Stimulated activated memory B cell treated with anti-CD40 and anti-IgM and Interleukin-4, amounts not matched to agents 10 μg/mL and 1 μg/mL and 100 μg/mL, for 72 hours (primary cell): ENCODE measurements around the gene ITGB3.
"Not testable (repeated sequence)": the region's sequence is repeated elsewhere in the genome, so short reads cannot be mapped to it uniquely, and the experiment has no call there.

Experiments used
- ATAC-seq: fragments of 150-1000 bp; cut with Tn5 transposase; 2 replicates; pipeline ENCODE4 v1.10.0; 2021
- H3K27ac Mint-ChIP-seq: one replicate; pipeline ENCODE4 v1.8.0; 2022; ENCODE audit warnings: mild to moderate bottlenecking, mixed read lengths
- H3K27me3 Mint-ChIP-seq: one replicate; pipeline ENCODE4 v1.8.0; 2022; ENCODE audit warnings: mixed read lengths
- H3K36me3 Mint-ChIP-seq: one replicate; pipeline ENCODE4 v1.8.0; 2022; ENCODE audit warnings: mixed read lengths
- H3K4me1 Mint-ChIP-seq: one replicate; pipeline ENCODE4 v1.8.0; 2022; ENCODE audit warnings: mixed read lengths
- H3K4me3 Mint-ChIP-seq: one replicate; pipeline ENCODE4 v1.8.0; 2022; ENCODE audit warnings: mild to moderate bottlenecking, moderate library complexity, mixed read lengths
- H3K9me3 Mint-ChIP-seq: one replicate; pipeline ENCODE4 v1.8.0; 2022; ENCODE audit warnings: mixed read lengths

Gene ITGB3

DNA sequence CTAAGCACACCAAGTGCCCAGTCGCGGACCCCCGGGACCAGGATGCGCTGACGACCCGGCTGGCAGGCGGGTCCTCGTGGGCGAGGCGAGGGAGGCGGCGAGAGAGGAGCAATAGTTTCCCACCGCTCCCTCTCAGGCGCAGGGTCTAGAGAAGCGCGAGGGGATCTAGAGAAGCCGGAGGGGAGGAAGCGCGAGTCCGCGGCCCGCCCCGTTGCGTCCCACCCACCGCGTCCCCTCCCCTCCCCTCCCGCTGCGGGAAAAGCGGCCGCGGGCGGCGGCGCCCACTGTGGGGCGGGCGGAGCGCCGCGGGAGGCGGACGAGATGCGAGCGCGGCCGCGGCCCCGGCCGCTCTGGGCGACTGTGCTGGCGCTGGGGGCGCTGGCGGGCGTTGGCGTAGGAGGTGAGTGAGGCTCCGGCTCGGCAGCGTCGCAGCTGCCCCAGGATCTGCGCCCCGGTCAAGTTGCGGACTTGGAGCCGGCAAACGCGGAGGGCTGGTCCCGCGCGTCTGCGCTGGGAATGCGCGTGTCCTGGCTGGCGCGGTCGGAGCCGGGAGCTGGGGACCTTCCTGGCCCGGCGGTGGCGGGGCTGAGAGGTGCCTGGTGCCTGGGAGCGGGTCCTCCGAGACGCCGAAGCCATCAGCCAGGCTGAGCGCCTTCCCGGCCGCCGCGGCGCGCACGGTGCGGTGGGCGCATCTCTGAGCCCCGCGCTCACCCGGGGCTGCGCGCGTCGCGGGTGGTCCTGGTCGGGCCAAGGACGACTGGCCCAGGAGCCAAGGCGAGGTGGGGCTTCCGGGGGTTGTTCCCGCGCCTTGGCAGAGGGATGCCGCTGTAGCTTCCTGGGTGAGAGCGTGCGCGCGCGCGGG is at the start of gene ITGB3:
Gene ITGB3, plus strand, starts transcription at position 287 of the 862 bp plus-strand sequence. Its CDS starts 35 bp downstream, at position 322.
- Mint-ChIP-seq H3K4me1 (peaks cover 34% of the 10 kb centered on the region), H3K4me3 (peak within 1 kb of the TSS; percentile 96), H3K36me3 (peaks cover 7% of the 10 kb centered on the region), H3K9me3 (no peaks in the 10 kb centered on the region), H3K27ac (peak within 1 kb of the TSS; percentile 93), H3K27me3 (peaks cover 9% of the 10 kb centered on the region)
- ATAC-seq = peak; percentile 97

DNA sequence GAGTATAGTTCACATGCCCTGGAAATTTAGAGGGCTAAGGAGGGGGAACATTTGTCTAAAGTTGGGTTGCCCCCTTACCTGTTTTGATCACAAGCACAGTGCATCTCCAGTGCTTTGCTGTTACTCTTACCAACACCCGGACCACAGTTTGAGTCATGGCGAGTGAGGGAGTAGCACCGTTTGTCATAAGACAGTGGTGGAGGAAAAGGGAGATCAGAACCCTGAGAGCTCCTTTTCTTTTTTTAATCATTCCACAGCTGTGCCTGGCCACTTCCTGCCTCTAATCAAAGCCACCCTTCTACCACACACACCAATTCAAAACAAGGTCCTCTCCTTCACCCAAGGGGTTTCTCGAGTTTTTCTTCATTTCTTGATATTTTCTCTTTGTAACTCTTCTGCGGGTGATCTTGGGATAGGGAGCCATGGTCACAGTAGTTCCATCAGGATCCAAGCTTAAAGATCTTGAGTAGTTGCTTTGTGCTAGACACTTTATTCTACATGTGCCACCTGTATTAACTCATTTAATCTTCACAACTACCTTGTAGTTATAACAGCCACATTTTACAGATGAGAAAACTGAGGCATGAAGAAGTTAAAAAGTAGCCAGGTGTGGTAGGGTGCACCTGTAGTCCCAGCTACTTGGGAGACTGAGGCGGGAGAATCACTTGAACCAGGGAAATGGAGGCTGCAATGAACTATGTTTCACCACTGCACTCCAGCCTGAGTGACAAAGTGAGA is 49.5 kb upstream of the ITGB3 start:
- Mint-ChIP-seq H3K9me3 (no peaks in the 10 kb centered on the region), H3K36me3 (no peaks in the 10 kb centered on the region), H3K4me3 (peak overlapping the region; percentile 75), H3K27ac (peak overlapping the region; percentile 94), H3K4me1 (peaks cover 77% of the 10 kb centered on the region), H3K27me3 (no peaks in the 10 kb centered on the region)
- peak; percentile 28 for ATAC-seq

DNA sequence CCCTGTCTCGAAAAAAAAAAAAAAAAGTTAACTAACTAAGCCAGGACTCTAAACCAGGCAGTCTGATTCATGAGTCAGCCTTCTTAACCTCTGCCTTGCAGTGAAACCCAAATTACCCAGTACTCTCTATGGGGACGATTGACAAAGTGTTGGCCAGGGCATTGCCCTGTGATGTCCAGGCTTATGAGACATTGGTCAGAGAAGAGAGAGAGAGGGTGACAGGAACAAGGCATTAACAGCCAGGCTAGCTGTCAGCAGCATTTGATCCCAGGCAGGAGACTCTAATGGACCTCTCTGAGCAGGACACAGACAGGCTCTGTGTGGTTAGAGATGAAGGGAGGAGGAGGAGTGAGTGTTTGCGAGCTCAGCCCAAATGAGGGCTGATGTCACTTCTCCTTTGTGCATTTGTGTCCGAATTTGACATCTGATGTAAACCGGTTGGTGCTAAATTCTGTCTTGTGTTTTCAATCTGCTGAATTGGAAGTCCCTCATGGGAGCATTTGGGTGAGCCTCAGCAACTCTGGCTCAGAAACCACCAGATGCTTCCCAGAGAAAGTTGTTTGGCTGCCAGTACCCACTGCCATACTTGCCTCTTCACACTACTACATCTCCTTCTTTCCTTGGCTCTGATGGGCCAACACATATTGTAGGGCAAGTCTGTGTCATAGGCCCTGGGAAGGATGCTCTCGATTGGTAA is 48.8 kb upstream of the ITGB3 start:
- Mint-ChIP-seq H3K4me3 (peak overlapping the region; percentile 75), H3K4me1 (peaks cover 80% of the 10 kb centered on the region), H3K27me3 (no peaks in the 10 kb centered on the region), H3K9me3 (no peaks in the 10 kb centered on the region), H3K36me3 (no peaks in the 10 kb centered on the region), H3K27ac (peak overlapping the region; percentile 94)
- ATAC-seq = peak; percentile 87

DNA sequence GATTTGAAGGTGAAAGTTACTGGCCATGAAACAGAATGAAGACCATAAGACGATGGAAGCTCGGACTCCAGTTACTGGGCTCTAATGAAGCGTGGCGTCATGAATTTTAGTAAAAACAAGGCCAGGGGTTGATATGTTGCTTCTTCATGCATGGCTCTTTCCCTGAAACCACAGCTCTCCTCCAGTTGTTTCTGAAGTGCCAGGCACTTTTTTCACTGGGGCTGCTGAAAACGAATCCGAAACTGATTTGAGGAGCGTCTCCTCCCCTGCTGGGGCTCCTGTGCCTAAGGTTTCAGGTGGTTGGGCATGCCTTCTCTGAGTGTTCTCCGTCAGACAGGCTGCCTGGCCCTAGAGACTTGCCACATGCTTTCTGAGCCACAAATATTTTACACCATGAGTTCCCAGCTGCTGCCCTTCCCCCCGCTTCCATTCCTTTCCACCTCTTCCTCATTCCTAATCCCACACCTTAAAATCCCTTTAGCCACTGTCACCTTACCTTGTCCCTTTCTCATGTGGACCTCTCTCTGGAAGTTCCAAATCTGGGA is 48.1 kb upstream of the ITGB3 start:
- Mint-ChIP-seq H3K27me3 (no peaks in the 10 kb centered on the region), H3K4me3 (peak overlapping the region; percentile 75), H3K4me1 (peaks cover 74% of the 10 kb centered on the region), H3K36me3 (no peaks in the 10 kb centered on the region), H3K9me3 (no peaks in the 10 kb centered on the region), H3K27ac (peak overlapping the region; percentile 94)
- ATAC-seq = peak; percentile 87

DNA sequence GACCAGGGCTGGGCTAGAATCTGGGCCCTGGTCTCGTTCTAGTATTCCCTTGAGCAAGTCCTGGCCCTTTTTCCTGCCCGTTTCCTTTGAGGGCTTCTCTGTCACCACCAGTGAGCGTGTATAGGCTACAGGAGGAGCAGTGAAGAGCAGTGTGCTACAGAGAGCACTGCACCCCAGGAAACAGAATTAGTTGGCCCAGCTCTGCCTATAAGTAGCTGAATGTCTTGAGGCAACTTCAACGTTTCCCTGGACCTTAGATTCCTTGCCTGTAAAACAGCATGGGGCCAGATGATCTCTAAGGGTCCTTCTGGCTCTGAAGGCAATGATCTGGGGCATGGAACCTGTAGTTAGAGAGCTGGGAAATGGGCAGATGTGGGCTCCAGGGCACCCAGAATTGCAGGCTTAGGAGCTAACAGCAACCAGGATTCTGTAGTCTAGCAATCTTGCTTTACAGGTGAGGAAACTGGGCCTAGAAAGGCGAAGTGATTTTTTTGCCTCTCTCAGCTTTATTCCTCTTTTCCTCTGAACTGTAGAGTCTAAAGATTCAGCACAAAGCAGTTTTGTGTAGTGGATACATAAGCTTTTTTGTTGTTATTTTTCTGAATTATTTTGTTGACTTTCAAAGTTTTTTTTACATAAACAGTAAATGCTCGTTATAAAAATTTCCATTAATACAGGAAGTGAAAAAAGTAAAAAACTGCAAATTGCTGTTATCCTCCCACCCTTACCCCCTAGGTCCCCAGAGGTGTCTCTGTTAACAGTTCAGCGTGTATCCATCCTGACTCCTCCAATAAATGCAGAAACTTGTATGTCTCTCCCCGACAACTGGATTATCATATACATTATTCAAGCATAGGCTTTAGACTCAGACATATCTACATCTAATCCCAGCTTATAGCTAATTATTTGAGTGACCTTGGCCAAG is 46.2 kb upstream of the ITGB3 start:
- peaks cover 73% of the 10 kb centered on the region for H3K4me1 Mint-ChIP-seq
- no peaks in the 10 kb centered on the region for H3K9me3 Mint-ChIP-seq
- H3K27ac Mint-ChIP-seq = peak overlapping the region; percentile 94
- no peaks in the 10 kb centered on the region for H3K36me3 Mint-ChIP-seq
- H3K4me3 Mint-ChIP-seq = no peak overlapping the region
- no peaks in the 10 kb centered on the region for H3K27me3 Mint-ChIP-seq
- no peak for ATAC-seq

GRCh38 chr17:47208744-47209488 is 44.7 kb upstream of the ITGB3 start, which contains the start of gene MYL4:
TSS of gene MYL4 (plus strand) at chr17:47209348. CDS start at chr17:47209423, 75 bp downstream.
- no peak for ATAC-seq
- Mint-ChIP-seq H3K27ac (peak within 1 kb of the TSS; percentile 94), H3K27me3 (no peaks in the 10 kb centered on the region), H3K4me1 (peaks cover 69% of the 10 kb centered on the region), H3K9me3 (no peaks in the 10 kb centered on the region), H3K36me3 (no peaks in the 10 kb centered on the region), H3K4me3 (no peak within 1 kb of the TSS)

DNA sequence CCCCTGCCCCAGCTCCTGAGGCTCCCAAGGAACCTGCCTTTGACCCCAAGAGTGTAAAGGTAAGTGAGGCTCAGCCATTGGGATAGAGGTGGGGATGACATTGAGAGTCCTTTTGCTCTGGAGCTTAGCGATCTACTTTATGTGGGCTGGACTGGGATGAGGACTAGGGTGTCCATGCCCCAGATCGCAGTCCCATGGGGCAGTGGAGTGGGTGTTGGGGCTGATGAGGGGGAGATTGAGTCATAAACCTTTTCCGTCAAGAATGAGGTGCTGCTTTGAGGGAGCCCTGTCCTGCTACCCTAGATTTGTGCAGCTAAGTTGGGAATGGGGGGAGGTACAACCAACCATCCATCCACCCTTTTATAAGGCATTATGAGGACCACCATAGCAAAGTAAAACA is 44.1 kb upstream of the ITGB3 start:
- Mint-ChIP-seq H3K36me3 (no peaks in the 10 kb centered on the region), H3K27me3 (no peaks in the 10 kb centered on the region), H3K27ac (peak overlapping the region; percentile 94)

DNA sequence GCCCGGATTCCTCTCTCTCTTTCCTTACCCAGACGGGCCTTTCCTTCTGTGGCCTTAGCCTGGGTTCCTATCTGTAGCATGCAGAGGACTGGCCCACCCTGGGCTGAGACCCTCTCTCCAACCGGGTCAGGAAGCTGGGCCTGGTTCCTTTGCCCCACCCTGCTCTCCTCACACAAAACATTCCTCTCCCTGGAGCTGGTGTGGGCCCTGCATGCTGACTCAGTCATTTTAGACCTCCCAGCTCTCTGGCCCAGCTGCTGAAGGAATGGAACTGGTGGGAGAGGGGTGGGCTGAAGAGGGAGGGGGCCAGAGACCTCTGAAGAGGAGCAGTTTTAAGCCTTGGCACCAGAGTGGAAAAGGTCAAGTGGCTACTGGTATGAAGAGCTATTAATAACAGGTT is 43.5 kb upstream of the ITGB3 start:
- H3K27ac Mint-ChIP-seq = no peak overlapping the region
- peaks cover 57% of the 10 kb centered on the region for H3K4me1 Mint-ChIP-seq
- no peaks in the 10 kb centered on the region for H3K9me3 Mint-ChIP-seq
- ATAC-seq = no peak
- H3K36me3 Mint-ChIP-seq = no peaks in the 10 kb centered on the region
- H3K27me3 Mint-ChIP-seq = no peaks in the 10 kb centered on the region
- no peak overlapping the region for H3K4me3 Mint-ChIP-seq

More for the DNA sequence above, 44.1 kb upstream of the ITGB3 start:
- Mint-ChIP-seq H3K4me1 (peaks cover 63% of the 10 kb centered on the region), H3K9me3 (no peaks in the 10 kb centered on the region), H3K4me3 (no peak overlapping the region)
- ATAC-seq = no peak

GRCh38 chr17:47210779-47211178 is 42.8 kb upstream of the ITGB3 start:
- no peak overlapping the region for H3K27ac Mint-ChIP-seq
- H3K4me3 Mint-ChIP-seq = no peak overlapping the region
- no peaks in the 10 kb centered on the region for H3K9me3 Mint-ChIP-seq

GRCh38 chr17:47212458-47212857 is 41.2 kb upstream of the ITGB3 start:
- no peak for ATAC-seq
- Mint-ChIP-seq H3K4me3 (no peak overlapping the region), H3K4me1 (peaks cover 33% of the 10 kb centered on the region), H3K36me3 (no peaks in the 10 kb centered on the region), H3K27me3 (no peaks in the 10 kb centered on the region), H3K9me3 (no peaks in the 10 kb centered on the region), H3K27ac (no peak overlapping the region)

More at GRCh38 chr17:47210779-47211178, 42.8 kb upstream of the ITGB3 start:
- peaks cover 50% of the 10 kb centered on the region for H3K4me1 Mint-ChIP-seq
- H3K27me3 Mint-ChIP-seq = no peaks in the 10 kb centered on the region
- no peak for ATAC-seq
- no peaks in the 10 kb centered on the region for H3K36me3 Mint-ChIP-seq

DNA sequence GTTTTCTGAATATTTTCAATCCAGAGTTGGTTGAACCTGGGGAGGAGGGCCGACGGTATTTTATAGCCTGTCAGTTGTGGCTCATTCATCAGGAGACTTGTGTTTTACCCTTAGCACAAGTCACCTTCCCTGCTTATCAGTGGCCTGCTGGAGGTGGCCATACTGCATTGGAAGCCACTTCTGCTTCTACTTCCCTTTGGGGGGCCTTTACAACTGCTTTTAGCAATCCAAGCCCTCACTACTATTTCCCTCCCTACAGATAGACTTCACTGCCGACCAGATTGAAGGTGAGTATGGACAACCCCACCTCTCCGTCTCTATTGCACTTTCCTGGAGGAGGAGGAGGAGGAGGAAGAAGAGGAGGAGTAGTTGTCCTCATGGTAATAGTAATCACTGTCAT is 40.1 kb upstream of the ITGB3 start:
- Mint-ChIP-seq H3K27me3 (no peaks in the 10 kb centered on the region), H3K4me1 (peaks cover 26% of the 10 kb centered on the region), H3K27ac (no peak overlapping the region), H3K4me3 (no peak overlapping the region), H3K9me3 (no peaks in the 10 kb centered on the region), H3K36me3 (no peaks in the 10 kb centered on the region)
- ATAC-seq = no peak

- ATAC-seq = no peak
- Mint-ChIP-seq H3K36me3 (no peaks in the 10 kb centered on the region), H3K27ac (no peak overlapping the region), H3K27me3 (no peaks in the 10 kb centered on the region), H3K9me3 (no peaks in the 10 kb centered on the region), H3K4me1 (peaks cover 24% of the 10 kb centered on the region), H3K4me3 (no peak overlapping the region)
Measured at GRCh38 chr17:47214931-47215330, 38.7 kb upstream of the ITGB3 start.

GRCh38 chr17:47216821-47217220 is 36.8 kb upstream of the ITGB3 start:
- H3K4me3 Mint-ChIP-seq, H3K9me3 Mint-ChIP-seq, H3K36me3 Mint-ChIP-seq, H3K27ac Mint-ChIP-seq, ATAC-seq, H3K27me3 Mint-ChIP-seq: not testable (repeated sequence)
- peaks cover 40% of the 10 kb centered on the region for H3K4me1 Mint-ChIP-seq
